Stimulated activated CD4-positive, alpha-beta T cell treated with anti-CD3 and anti-CD28 coated beads, Interleukin-12 subunit alpha, Interleukin-12 subunit beta, amount 100 ng/mL, for 4 hours (primary cell): ENCODE results near the gene COL8A2.

Experiments
- DNase-seq: peaks from one replicate; pipeline ENCODE4 v3.0.0-alpha.2; 2020

COL8A2 gene

DNA sequence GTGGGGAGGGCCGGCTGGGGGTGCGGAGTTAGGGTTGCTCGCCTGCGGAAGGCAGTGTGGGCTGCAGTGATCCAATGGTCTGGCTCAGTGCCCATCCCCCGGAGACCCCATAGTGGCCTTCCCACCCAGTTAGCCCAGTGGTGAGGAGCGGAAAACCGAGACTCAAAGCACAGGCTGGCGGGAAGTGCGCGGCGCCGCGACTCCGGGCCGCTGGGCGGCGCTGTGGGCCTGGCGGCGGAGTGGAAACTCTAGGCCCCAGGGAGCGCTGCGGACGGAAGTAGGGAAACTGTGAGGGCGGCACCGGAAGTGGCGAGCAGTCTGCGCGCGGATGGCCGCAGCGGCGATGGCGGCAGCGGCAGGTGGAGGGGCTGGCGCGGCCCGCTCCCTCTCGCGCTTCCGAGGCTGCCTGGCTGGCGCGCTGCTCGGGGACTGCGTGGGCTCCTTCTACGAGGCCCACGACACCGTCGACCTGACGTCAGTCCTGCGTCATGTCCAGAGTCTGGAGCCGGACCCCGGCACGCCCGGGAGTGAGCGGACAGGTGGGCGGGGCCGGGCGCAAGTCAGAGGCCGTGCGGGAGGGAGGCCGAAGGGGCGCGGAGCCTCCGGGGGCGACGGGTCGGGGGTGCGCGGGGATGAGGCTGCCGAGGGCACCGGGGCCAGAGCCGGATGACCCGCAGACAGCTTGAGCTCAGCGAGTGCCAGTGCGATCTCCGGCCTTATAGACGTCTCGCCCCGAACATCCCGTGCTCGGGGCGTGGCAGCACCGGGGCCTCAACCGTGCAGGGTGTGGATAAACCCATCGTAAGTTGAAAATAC lies 36.2 kb downstream of the COL8A2 start, which contains the start of gene ADPRS:
Gene ADPRS, plus strand, starts transcription at position 316 of the 816 bp plus-strand sequence. Its CDS starts 13 bp downstream, at position 329.
- peak; percentile 88 for DNase-seq

DNA sequence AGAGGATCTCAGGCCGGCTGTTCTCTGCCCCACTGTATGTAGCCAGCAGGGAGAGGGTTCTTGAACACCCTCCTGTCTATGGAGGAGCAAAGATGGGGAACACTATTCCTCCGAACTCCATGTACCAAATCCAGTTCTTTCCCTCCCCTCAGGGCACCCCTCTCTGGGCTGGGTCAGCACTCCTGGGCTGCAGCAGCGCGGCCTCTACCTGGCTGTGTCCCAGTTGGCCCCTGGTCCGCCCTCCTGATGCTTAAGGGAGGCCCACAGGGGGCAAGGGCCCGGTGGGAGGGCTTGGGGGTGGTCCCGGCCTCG lies 36.8 kb downstream of the COL8A2 start:
- DNase-seq, result no peak

DNA sequence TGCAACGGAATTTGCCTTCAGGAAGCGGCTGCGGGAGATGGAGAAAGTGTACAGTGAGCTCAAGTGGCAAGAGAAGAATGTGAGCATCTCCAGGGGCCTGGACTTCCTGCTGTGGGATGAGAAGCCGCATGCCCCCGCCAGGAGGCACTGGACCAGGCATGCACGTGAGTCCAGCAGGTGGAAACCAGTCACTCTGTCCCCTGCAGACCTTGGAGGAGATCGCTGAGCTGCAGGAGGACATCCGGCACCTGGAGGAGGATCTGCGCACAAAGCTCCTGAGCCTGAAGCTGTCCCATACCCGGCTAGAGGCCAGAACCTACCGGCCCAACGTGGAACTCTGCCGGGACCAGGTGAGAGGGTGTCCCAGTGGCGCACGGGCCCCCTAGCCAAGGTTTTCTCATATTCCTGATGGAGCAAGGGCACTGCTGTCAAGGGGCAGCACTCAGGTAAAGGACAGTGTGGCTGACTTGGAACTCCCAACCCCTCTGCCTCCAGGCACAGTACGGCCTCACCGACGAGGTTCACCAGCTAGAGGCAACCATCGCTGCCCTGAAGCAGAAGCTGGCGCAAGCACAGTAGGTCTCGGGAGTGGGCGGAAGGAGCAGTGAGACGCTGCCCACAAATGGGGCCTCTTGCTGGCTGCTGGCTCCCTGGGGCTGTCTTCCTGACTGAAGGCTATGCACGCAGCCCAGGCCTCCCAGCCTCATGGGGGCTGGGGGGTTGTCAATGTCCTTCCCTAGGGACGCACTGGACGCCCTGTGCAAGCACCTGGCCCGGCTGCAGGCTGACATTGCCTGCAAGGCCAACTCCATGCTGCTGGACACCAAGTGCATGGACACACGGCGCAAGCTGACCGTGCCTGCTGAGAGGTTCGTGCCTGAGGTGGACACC lies 37.5 kb downstream of the COL8A2 start:
- no peak for DNase-seq

DNA sequence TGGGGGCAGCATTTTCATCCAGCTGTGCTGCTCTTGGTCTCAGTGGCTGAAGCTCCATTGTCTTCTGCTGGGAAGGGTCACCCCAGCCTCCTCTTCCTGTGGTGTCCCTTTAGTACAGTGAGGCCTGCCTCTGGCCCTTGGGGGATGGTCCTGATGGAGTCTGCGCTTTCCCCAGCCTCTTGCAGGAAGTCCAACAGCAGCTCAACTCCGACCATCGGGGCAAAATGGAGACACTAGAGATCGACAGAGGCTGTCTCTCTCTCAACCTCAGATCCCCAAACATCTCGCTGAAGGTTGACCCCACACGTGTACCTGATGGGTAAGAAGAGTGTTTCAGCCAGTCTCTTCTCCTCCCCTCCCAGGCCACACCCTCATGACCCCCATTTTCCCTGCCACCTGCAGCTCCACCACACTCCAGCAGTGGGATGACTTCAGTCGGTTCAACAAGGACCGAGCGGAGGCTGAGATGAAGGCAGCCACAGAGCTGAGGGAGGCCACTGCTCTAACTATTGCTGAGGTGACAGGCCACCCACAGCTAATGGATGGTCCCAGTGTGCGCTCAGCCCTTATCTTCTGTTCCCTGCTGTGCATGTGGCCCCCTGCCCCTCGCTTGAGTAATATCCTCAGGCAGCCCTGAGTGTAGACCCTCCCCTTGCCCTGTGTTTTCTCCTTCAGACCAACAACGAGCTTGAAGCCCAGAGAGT lies 38.3 kb downstream of the COL8A2 start:
- no peak for DNase-seq

DNA sequence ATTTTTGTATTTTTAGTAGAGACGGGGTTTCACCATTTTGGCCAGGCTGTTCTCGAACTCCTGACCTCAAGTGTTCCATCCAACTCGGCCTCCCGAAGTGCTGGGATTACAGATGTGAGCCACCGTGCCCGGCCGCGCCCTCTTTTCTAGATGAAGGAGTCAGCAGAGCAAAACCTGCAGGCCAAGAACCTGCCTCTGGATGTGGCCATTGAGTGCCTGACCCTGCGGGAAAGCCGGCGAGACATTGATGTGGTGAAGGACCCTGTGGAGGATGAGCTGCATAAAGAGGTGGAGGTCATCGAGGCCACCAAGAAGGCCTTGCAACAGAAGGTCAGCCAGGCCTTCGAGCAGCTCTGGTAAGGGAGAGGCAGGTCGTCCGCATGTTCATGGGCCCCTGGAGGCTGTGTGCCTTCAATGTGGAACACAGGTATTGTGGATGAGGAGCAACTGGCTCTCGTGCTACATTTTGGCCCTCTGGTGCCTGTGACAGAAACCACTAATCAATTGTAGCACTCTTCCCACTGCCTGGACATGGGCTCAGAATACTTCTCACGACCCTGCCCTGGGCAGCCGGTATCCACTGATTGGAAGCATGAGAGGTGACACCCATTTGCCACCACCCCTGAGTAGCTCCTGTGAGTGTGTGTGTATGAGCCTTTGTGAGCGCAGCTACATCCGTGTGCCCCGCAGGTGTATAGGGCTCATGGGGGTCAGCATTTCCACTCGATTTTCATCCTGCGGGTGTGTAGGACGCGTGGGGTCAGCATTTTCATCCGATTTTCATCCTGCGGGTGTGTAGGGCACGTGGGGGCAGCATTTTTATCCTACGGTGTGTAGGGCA lies 39.1 kb downstream of the COL8A2 start:
- no peak for DNase-seq

DNA sequence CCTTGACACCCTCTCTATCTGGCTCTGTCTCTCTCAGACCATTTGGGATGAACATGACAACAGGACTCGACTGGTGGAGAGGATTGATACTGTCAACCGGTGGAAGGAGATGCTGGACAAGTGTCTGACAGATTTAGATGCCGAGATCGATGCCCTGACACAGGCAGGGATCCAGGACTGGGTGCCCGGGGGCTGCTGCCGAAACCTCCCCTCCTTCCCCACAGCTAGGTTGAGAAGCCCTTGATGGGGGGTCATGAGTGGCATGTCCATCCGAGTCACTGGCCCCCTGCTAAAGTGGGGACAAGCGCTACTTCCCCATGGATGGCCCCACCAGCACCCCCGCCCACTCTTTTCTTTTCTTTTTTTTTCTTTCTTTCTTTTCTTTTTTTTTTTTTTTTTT lies 39.9 kb downstream of the COL8A2 start:
- DNase-seq, result no peak

DNA sequence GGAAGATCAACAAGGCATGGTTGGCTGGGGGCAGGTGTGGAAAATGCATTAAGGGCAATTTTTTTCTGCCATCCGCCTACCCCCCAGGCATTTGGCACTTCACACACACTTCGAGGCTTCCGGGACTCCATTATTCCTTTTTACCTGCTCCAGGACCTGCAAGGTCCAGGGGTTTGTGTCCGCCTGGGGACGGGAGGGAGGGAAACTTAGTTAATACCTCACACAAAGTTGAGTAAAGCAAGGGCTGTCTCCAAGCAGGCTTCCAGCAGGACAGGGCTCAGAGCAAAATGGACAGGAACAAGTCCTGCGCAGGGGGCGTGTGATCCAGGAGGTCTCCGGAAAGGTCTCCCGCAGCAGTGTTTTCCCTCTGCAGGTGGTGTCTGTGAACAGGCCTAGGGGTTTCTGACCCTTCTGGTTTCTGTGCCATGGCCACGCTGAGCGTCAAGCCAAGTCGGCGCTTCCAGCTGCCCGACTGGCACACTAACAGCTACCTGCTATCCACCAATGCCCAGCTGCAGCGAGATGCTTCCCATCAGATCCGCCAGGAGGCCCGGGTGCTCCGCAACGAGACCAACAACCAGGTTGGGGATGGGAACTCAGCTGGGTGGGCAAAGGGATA lies 40.4 kb downstream of the COL8A2 start:
- DNase-seq, result no peak

DNA sequence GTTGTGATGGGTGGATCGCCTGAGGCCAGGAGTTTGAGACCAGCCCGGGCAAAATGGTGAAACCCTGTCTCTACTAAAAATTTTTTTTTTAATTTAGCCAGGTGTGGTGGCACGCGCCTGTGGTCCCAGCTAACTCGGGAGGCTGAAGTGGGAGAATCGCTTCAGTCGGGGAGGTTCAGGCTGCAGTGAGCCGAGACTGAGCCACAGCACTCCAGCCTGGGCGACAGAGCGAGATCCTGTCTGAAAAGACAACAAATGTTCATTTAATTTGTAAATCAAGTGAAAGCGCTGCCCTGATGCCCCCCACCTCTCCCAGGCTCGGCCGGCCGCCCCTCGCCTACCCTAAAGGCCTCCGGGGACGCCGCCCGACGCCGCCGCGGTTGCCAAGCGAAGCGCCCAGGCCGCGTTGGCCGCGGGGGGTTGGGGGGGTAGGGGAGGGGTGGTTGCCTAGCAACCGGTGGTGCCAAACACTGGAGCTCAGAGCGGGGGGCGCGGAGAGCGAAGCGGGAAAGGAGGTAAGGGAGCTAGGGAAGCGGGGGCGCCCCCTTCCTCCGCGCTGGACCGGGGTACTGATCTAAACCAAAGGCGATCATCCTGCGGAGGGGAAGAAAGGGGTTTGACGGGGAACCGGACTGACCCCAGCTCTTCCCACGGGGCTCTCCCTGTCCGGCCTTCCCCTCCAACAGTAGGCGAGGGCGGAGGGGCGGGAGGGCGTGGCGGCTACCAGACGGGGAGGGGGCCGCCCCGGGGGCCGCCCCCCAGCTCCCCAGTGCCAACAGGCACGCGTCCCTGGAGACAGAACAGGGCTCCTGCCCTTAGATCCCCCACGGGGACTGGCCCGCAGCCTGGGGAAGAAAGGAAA lies 41.2 kb downstream of the COL8A2 start, which contains the start of gene TEKT2:
Gene TEKT2, plus strand, starts transcription at position 460 of the 862 bp plus-strand sequence. CDS start 828 bp downstream, outside the sequence.
- DNase-seq, result no peak

DNA sequence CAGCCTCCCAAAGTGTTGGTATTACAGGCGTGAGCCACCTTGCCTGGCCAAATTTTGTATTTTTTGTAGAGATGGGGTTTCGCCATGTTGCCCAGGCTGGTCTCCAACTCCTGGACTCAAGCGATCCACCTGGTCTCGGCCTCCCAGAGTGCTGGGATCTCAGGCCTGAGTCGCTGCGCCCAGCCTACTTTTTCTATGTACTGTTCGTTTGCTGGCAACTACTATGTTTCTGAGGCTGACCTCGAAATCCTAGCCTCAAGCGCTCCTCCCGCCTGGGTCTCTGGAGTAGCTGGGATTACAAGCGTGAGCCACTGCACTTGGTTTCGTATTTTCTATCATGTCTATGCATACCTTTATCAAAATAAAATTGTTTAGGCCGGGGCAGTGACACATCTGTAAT lies 41.8 kb downstream of the COL8A2 start:
- DNase-seq, result no peak

DNA sequence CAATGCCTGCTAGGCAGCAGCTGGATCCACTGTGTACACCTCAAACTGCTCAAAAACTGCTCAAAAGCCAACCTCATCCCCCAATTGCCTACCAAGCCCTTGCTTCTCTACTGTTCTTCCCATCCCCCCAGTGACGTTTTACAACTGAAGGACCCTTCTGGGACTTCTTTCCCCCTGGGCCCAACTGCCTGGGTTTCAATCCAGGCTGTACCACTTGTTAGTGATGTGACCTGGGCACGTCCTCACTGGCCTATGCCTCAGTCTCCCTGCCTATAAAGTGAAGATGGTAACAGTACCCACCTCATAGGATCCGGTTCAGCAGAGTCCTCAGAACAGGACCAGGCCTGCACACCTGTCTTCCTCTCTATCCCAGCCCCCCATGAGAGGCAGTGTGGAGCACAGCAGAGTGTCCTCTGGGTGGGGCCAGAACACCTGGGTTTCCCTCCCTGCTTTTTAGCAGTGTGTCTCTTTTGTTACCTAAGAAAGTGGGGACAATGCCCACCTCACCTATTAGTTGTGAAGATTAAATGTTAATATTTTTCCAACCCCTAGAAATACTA lies 43.0 kb downstream of the COL8A2 start:
- no peak for DNase-seq

DNA sequence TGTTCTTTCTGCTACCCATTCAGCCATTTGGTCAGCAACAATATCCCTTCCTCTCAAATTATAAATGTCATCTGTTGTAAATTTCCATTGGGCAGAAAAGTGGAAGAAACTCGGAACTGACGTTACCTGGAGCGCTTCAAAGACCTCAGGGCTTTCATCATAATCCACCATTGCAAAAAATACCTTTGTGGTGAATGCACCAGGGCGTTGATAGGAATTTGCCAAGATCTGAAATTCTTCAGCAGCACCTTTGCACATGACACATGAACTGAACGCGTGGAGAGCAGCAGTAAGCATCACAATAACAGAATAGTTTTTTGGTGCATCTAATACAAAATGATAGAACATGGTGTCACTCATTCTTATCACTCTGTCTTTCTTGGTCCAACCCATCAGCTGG lies 44.2 kb downstream of the COL8A2 start:
- DNase-seq, result no peak

DNA sequence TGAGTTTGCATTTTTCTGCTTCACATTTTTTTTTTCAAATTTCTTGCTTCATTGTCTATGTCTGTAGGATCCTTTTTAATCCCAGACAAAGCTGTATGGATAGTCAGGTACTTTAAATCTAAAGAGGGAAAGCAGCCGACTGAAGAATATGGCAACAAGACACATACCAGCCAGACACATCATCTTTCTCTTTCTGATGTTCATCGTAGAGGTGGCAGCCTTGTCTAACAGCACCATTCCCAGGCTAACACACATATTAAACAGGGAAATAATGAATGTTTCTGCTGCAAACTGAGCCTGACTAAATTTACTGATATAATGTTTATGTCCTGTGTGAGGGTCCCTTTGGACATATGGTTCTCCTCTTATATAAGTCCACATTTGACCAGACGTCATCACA lies 44.8 kb downstream of the COL8A2 start:
- no peak for DNase-seq

DNA sequence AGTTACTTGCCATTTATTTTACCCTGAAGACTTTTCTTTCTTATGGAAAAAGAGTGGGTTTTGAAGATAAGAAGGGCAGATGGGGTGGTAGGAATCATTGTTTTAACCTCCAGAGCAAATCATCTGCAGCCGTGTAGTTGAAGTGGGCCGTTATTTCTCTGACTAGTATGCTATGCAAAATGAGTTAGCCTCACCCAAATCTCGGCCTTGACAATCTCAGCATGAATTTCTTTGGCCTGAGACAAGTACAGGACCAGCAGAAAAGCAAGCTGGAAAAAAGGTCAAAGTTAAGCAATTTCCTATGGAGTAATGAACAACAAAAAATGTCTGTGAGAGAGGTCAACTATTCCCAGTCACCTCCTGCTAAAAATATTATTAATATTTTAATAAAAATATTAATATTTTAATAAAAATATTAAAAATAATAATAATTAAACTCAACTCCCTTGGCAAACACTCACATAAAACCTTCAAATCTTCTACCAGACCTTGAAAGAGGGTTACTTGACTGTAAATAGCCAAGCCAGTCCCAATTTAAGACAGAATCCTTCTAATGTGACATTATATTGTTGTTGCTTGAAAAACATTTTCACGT lies 47.9 kb downstream of the COL8A2 start:
- DNase-seq, result no peak

DNA sequence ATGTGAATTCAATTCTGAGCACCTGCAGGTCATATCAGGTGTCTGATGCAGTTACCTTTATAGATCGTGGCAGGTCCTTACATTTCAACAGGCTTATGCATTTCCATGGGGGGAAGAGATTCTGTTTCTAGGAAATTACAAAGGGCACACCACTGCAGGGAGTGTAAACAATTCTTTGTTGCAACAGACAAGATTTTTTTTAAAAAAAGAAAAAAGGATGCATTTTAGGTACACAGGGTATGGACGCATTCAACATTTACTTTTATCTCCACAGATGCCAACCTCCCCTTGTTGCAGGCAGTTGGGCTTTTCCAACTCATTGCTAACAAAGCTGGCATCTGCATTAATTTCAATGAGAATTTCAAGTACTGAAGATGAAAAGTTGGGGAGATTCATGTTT lies 54.7 kb downstream of the COL8A2 start:
- no peak for DNase-seq

DNA sequence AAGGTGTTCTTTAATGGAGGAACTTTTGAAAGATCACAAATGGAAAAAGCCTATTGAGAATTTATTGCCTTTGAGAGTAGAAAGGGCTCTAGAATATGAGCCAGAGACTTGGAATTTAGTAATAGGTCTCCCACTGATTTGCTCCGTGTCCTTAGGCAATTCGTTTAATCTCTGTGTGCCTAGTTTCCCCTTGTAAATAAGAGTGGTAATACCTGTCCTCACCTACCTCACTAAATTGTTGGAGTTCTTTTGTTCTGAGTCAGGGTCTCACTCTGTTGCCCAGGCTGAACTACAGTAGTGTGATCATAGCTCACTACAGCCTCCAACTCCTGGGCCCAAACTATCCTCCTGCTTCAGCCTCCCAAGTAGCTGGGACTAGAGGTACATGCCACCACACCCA lies 56.2 kb downstream of the COL8A2 start:
- no peak for DNase-seq

DNA sequence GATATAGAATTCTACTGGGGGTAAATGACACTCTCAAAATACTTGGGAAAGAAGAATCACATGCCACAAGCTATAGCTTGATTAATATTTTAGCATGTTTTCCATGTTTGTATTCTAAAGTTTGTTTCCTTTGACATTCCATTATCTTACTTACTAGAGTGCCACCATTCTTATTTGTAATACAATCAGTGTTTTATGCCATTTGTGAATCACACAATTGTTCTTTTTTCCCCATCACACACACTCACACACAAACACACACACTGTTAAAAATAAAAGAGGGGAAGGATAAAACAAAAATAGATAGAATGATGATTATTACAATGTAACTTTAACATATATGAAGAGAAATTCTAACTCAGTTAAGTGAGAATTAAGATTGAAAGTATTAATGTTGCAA lies 57.2 kb downstream of the COL8A2 start:
- DNase-seq, result no peak

DNA sequence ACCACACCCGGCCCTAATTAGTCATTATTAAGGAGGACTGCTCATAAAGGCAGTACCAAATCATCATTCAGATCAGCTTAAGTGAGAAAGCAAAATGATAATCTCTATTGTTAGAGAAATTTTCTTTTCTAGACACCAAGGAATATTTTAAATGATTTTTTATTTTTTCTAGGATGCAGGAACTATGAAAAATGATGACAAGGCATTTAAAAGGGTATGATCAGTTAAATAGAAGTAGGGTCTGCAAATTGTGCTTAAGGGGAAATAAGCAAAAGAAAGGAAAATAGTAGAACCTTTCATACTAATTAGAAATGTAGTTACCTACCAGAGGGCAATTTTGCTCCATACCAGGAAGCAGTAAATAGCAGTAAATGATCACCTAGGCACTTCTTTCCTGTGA lies 62.7 kb downstream of the COL8A2 start:
- DNase-seq, result no peak

DNA sequence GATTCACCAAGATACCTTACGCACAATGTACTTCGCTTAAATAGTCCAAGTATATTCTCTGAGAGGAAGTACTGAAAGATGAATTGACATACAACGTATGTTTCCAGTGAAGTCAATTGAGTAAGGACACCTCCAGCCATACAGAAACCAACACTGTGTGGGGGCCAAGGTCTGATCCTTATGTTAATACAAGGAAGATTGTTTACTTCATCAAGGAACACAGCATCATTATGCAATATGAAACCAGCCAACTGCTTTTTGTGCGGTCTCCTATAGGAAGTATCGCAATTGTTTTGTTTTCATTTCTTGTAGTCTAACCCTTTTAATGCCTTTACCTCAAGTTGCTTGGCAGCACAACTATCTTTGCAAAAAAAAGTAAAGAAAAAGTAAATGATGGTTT lies 69.3 kb downstream of the COL8A2 start:
- DNase-seq, result no peak

DNA sequence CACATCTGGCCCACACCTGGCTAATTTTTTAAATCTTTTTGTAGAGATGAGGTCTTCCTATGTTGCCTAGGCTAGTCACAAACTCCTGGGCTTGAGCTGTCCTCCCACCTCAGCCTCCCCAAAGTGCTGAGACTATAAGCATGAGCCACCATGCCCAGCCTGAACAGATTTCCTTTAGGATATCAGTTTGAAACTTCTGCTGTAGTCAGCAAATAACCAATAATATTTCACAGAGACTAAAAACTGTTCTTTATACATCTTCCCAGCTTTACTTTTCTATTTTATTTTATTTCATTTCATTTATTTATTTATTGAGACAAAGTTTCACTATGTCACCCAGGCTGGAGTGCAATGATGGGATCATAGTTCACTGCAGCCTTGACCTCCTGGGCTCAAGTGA lies 71.0 kb downstream of the COL8A2 start:
- no peak for DNase-seq

DNA sequence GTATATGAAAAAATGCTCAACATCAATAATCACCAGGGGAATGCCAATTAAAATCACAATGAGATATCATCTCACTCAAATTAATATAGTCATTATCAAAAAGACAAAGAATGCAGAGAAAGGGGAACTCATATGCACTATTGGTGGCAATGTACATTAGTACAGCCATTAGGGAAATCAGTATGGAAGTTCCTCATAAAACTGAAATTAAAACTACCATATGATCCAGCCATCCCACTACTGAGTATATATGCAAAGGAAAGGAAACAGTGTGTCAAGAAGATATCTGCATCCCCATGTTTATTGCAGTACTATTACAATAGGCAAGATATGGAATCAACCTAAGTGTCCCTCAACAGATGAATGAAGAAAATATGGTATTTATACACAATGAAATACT lies 73.2 kb downstream of the COL8A2 start:
- no peak for DNase-seq
